ENCODE measurements around the gene TMEM198.

DNA sequence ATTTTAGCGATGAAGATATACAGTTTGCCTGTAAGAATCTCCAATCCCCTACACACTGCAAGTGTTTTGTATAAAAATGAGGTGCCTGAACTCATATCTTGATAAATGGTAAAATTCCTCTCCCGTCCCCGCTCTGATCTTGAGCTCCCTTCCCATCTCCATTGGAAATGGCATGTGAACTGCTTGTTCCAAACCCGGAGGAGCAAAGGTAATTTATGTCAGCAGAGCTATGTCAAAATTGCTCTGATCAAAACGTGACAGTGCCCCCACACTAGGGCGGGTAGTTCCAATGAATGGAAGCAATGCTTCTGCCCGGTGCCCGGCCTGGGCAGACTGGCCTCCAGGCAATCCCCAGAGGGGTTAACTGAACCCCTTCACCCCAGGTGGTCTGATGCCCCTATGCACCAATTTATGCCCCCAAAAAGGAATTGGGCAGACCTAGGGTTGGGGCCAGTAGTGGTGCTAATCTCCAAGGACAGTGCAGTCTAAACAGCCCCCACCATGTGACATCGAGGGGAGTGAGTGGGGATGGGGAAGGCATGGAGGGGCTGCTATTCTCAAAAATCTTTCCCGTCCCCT is 48.8 kb upstream of the TMEM198 start:
- TF ChIP-seq, protein P1, sequence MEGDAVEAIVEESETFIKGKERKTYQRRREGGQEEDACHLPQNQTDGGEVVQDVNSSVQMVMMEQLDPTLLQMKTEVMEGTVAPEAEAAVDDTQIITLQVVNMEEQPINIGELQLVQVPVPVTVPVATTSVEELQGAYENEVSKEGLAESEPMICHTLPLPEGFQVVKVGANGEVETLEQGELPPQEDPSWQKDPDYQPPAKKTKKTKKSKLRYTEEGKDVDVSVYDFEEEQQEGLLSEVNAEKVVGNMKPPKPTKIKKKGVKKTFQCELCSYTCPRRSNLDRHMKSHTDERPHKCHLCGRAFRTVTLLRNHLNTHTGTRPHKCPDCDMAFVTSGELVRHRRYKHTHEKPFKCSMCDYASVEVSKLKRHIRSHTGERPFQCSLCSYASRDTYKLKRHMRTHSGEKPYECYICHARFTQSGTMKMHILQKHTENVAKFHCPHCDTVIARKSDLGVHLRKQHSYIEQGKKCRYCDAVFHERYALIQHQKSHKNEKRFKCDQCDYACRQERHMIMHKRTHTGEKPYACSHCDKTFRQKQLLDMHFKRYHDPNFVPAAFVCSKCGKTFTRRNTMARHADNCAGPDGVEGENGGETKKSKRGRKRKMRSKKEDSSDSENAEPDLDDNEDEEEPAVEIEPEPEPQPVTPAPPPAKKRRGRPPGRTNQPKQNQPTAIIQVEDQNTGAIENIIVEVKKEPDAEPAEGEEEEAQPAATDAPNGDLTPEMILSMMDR (IDR thresholded peaks at IDR 0.05; ENCODE audit: low read depth, low read length, poor library complexity, severe bottlenecking) = no peak
- no peak for TF ChIP-seq EZH2phosphoT487 (IDR thresholded peaks at IDR 0.05; ENCODE audit: borderline replicate concordance, low read length)

Measured in DOHH2 (cell line).